ENCODE measurements around the gene DPP7.

Gene DPP7

DNA sequence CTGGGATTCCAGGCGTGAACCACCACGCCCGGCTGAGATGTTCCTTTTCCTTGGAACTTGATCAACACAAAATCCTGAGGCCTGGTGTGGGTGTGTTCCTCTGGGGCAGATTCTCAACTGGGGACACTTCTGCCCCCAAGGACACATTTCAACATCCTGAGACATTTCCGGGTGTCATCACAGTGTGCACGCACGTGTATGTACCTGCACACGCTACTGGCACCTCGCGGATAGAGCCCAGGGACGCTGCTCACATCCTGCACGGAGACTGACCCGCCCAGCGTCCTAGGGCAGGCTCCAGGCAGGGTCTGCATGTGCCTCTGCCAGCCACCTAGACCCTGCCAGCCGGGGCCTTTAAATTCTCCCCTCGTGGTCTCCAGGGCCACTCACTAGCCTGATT is 52.1 kb downstream of the DPP7 start:
- no peak for DNase-seq (ENCODE audit: insufficient read length, low spot score)
- no peak for FAIRE-seq
